Colonic mucosa (tissue), 4 donors: ENCODE measurements around the gene CDCP1. TPM values are rescaled to one million over a fixed set of nuclear protein-coding genes. Genes with fewer than 3 reads are reported as not detected.

Experiments
- DNase-seq: peaks from one replicate; pipeline ENCODE4 v3.0.0-alpha.2; 2020
- H3K27ac ChIP-seq: fragments of 200-600 bp; one replicate; pipeline ENCODE4 v1.8.0; 2021
- H3K27me3 ChIP-seq: fragments of 200-600 bp; one replicate; pipeline ENCODE4 v1.8.0; 2021
- H3K36me3 ChIP-seq: fragments of 200-600 bp; one replicate; pipeline ENCODE4 v1.8.0; 2021
- H3K4me1 ChIP-seq: fragments of 200-600 bp; one replicate; pipeline ENCODE4 v1.8.0; 2021; ENCODE audit warnings: mild to moderate bottlenecking
- H3K4me3 ChIP-seq: fragments of 200-600 bp; one replicate; pipeline ENCODE4 v1.8.0; 2021
- H3K9ac ChIP-seq, 2 donors: one replicate each; pipeline ENCODE4 v1.7.0; 2013; ENCODE audit warnings: control low read depth in 2 of 2, low read depth in 2 of 2, low read length in 2 of 2
- H3K9me3 ChIP-seq: fragments of 200-600 bp; one replicate; pipeline ENCODE4 v1.8.0; 2021
- intact Hi-C: fragments of 100-400 bp; cut with DNase I; formaldehyde crosslinking; loops from one replicate; pipeline ENCODE4 v1.14.1; 2022
- total RNA-seq, 2 donors: library from RNA; stranded (reverse); fragmentation: NEBNext Ultra II Directional in 1 of 2; extraction: Animal tissue kit (Norgen Biotek cat#: 25700) in 1 of 2; gene quantifications; one replicate each; pipeline ENCODE4 v1.2.1, GENCODE V29; 2021
- TF ChIP-seq, protein P1 (sequence below): fragments of 200-600 bp; IDR thresholded peaks from one replicate; pipeline ENCODE4 v1.8.0; 2022; ENCODE audit warnings: antibody characterized with exemption, mild to moderate bottlenecking
- donor health status: healthy.
- donor health status: DM: no; HTN: no; CAD: no.
- donor health status: DM: no; HTN: no; CAD: no.

CDCP1 gene
- total RNA-seq, 2 donors from 2014 or later = 84.5 to 107 TPM

DNA sequence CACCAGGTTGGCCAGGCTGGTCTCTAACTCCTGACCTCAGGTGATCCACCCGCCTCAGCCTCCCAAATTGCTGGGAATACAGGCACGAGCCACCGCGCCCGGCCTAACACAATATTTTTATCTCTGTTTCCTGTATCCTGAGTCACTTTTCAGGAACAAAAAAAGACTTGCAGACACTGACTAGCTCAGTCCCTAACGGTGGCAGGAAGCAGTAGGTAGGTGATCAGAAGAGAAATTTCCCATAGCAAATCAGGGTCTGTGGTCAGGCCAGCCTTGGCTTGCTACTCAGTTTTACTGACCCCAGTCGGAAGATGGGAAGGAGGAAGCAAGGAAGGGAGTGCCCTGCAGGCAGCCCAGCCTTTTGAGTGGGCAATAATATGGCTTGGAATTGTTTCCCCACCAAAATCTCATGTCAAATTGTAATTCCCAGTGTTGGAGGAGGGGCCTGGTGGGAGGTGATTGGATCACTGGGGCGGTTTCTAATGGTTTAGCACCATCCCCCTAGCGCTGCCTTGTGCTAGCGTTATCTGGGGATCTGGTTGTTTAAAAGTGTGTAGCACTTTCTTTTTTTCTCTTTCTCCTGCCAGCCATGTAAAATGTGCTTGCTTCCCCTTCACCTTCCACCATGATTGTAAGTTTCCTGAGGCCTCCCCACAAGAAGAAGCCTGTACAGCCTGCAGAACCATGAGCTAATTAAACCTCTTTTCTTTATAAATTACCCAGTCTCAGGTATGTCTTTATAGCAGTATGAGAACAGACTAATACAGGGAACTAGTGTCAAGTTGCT, 19.5 kb upstream of the CDCP1 start:
- Histone ChIP-seq H3K4me1 (peaks cover 9% of the 10 kb centered on the region), H3K27ac (no peak overlapping the region), H3K4me3 (no peak overlapping the region), H3K36me3 (no peaks in the 10 kb centered on the region), H3K9ac (no peak overlapping the region), H3K9me3 (no peaks in the 10 kb centered on the region), H3K27me3 (no peaks in the 10 kb centered on the region)
- TF ChIP-seq, protein P1, sequence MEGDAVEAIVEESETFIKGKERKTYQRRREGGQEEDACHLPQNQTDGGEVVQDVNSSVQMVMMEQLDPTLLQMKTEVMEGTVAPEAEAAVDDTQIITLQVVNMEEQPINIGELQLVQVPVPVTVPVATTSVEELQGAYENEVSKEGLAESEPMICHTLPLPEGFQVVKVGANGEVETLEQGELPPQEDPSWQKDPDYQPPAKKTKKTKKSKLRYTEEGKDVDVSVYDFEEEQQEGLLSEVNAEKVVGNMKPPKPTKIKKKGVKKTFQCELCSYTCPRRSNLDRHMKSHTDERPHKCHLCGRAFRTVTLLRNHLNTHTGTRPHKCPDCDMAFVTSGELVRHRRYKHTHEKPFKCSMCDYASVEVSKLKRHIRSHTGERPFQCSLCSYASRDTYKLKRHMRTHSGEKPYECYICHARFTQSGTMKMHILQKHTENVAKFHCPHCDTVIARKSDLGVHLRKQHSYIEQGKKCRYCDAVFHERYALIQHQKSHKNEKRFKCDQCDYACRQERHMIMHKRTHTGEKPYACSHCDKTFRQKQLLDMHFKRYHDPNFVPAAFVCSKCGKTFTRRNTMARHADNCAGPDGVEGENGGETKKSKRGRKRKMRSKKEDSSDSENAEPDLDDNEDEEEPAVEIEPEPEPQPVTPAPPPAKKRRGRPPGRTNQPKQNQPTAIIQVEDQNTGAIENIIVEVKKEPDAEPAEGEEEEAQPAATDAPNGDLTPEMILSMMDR = no peak
- DNase-seq = no peak
- intact Hi-C loops = no loop called here

DNA sequence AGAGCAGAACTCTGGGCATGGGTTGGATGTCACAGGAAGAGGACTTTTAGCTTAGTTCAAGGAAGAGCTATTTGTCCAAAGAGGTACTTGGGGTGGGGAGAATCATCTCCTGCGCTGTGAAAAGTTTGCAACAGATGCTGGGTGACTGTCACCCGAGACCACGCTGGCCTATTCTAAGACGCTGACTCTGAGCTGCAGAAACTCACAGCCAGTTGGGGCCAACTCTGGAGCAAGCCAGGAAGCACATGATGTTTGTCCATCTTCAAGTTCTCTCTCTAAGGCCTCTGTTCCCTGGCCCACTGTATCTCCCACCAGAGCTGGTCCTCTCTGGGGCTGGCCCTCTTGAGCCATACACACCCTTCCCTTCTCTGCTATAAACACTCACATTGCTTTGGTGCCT, 17.9 kb upstream of the CDCP1 start:
- DNase-seq = no peak
- Histone ChIP-seq H3K27me3 (no peaks in the 10 kb centered on the region), H3K27ac (no peak overlapping the region), H3K4me1 (peaks cover 9% of the 10 kb centered on the region), H3K9me3 (no peaks in the 10 kb centered on the region), H3K9ac (no peak overlapping the region), H3K36me3 (no peaks in the 10 kb centered on the region), H3K4me3 (no peak overlapping the region)
- intact Hi-C loops = no loop called here
- TF ChIP-seq, protein P1 = no peak

DNA sequence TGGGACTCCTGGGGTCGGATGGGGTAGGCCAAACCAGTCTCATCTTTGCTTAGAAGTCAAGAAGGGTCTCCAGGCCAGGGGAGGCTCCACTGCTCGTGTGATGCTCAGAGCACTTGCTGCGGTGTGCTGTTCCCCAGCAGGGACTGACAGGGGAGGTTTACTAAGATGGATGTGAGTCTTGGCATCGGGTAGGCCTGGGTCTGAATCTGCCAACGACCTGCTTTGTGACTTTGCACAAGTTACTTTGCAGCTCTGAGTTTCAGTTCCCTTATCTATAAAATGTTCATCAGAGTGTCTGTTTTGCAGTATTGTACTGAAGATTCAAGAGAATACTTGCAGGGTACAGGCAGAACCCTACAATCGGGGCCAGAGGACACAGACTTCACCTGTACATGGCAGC, 17.3 kb upstream of the CDCP1 start:
- DNase-seq = no peak
- peaks cover 9% of the 10 kb centered on the region for H3K4me1 ChIP-seq
- H3K27me3 ChIP-seq = no peaks in the 10 kb centered on the region
- intact Hi-C loops = no loop called here
- no peak overlapping the region for H3K4me3 ChIP-seq
- H3K9me3 ChIP-seq = no peaks in the 10 kb centered on the region
- TF ChIP-seq, protein P1 = no peak
- H3K27ac ChIP-seq = no peak overlapping the region
- H3K36me3 ChIP-seq = no peaks in the 10 kb centered on the region
- no peak overlapping the region for H3K9ac ChIP-seq

GRCh38 chr3:45154641-45155147, 8.5 kb upstream of the CDCP1 start:
- H3K27ac ChIP-seq = no peak overlapping the region
- no peaks in the 10 kb centered on the region for H3K36me3 ChIP-seq
- H3K4me3 ChIP-seq = no peak overlapping the region
- no peaks in the 10 kb centered on the region for H3K9me3 ChIP-seq
- H3K4me1 ChIP-seq = no peaks in the 10 kb centered on the region
- intact Hi-C loops = no loop called here
- H3K27me3 ChIP-seq = no peaks in the 10 kb centered on the region
- TF ChIP-seq, protein P1 = no peak
- no peak for DNase-seq
- no peak overlapping the region for H3K9ac ChIP-seq

DNA sequence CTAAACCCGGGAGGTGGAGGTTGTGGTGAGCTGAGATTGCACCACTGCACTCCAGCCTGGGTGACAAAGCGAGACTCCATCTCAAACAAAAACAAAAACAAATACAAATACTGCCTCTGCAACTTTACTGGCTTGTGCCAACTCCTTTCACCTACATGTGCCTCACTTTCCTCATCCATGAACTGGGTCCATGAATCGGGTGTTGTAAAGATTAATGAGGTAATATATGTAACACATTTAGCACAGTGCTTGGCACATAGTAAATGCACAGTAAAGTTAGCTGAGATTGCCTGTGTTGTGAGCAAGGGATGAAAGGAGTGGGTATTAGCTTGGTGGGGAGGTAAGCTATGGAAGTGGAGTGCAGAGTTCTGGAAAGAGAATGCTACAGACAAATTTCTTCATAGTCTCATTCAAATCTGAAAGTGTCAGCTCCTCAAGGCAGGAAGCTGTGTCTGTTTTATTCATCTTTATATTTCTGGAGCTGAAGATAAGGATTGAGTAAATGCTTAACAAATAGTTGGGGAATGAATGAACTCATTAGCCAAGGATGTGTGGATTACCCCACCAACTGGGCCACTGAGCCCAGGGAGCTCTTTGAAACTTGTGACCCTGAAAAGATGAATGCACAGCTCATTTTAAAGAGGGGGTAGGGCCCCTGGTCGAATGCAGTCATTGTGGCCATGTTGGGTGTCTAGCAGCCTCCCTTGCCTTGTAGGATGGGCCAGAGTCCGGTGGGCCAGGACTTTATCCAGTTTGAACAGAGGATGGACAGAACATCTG, 7.7 kb upstream of the CDCP1 start:
- TF ChIP-seq, protein P1 = no peak
- no peak for DNase-seq
- Histone ChIP-seq H3K4me1 (no peaks in the 10 kb centered on the region), H3K4me3 (no peak overlapping the region), H3K9ac (no peak overlapping the region), H3K27me3 (no peaks in the 10 kb centered on the region), H3K27ac (no peak overlapping the region), H3K9me3 (no peaks in the 10 kb centered on the region), H3K36me3 (no peaks in the 10 kb centered on the region)
- intact Hi-C loops = no loop called here
